ENCODE measurements around the gene MTLN.

DNA sequence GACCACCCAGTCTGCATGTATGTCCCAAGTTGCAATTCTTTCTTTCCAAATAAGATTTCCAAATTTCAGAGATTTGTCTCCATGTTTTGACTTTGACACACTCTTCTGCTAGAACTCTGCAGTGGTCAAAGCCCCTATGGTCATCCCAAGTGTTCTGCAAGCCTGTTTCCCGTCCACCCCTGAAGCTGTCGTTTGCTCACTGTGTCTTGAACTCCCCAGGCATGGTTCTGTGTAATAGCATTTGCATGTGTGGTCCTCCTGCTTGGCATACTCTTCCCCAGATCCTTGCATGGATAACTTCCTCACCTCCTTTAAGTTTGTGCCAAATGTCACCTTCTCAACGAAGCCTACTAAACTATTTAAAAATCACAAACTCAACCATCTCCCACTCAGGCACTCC is 3.9 kb upstream of the MTLN start:
- no peak for TF ChIP-seq POLR2AphosphoS2 (IDR thresholded peaks at IDR 0.05; ENCODE audit: low read depth, low read length)
- TF ChIP-seq POLR2A (IDR thresholded peaks at IDR 0.05; ENCODE audit: low read depth, low read length) = no peak
- no peak for TF ChIP-seq ZNF274 (IDR thresholded peaks at IDR 0.05; ENCODE audit: insufficient read depth, insufficient read length)

Measured in GM12878 (cell line).